Kidney (tissue), 14 donors: Measurements from ENCODE around the gene LEAP2. TPM values are rescaled to one million over a fixed set of nuclear protein-coding genes. Genes with fewer than 3 reads are reported as not detected.

Experiments
- DNase-seq, 5 donors: peaks; one replicate each; pipeline ENCODE4 v3.0.0-alpha.2; 2013 to 2020
- FAIRE-seq: peaks from 2 replicates; lab custom pipeline; 2012; peaks lifted over from hg19 to GRCh38; lab: Jason Lieb, UNC
- H3K27ac ChIP-seq, 2 donors: one replicate each; pipeline ENCODE4 v1.7.0; 2013; ENCODE audit warnings: low read depth in 2 of 2, low read length in 2 of 2, inconsistent platforms in 1 of 2
- H3K27me3 ChIP-seq: one replicate; pipeline ENCODE4 v1.7.1; 2013; ENCODE audit warnings: low read length, inconsistent platforms; ENCODE audit not compliant: control insufficient read depth, insufficient read depth
- H3K36me3 ChIP-seq, 3 donors: one replicate each; pipeline versions ENCODE4 v1.7.0 to v1.7.1; 2013; ENCODE audit warnings: low read length in 3 of 3, control low read depth in 1 of 3, inconsistent platforms in 1 of 3; ENCODE audit not compliant: insufficient read depth in 3 of 3, control insufficient read depth in 2 of 3
- H3K4me1 ChIP-seq, 3 donors: one replicate each; pipeline versions ENCODE4 v1.7.0 to v1.7.1; 2013; ENCODE audit warnings: low read length in 3 of 3, inconsistent platforms in 1 of 3, low read depth in 1 of 3; ENCODE audit not compliant: control insufficient read depth in 2 of 3, insufficient read depth in 2 of 3
- H3K4me3 ChIP-seq, 3 donors: one replicate each; pipeline versions ENCODE4 v1.7.0 to v1.8.1; 2013; ENCODE audit warnings: low read length in 3 of 3, control low read depth in 1 of 3, inconsistent platforms in 1 of 3
- H3K9ac ChIP-seq, 3 donors: one replicate each; pipeline versions ENCODE4 v1.7.0 to v1.7.1; 2013; ENCODE audit warnings: low read length in 3 of 3, control low read depth in 1 of 3, inconsistent platforms in 1 of 3
- H3K9me3 ChIP-seq, 3 donors: one replicate each; pipeline versions ENCODE4 v1.7.0 to v1.7.1; 2013; ENCODE audit warnings: low read length in 3 of 3, control low read depth in 1 of 3, inconsistent platforms in 1 of 3; ENCODE audit not compliant: control insufficient read depth in 2 of 3, insufficient read depth in 1 of 3
- CTCF ChIP-seq: IDR thresholded peaks from 3 replicates; pipeline ENCODE4 v1.5.1; 2012; ENCODE audit warnings: mild to moderate bottlenecking, moderate library complexity, borderline replicate concordance; ENCODE audit not compliant: insufficient read depth; ENCODE audit errors: extremely low read depth
- intact Hi-C: fragments of 100-400 bp; cut with DNase I; formaldehyde crosslinking; loops from one replicate; pipeline ENCODE4 v1.11.1; 2022
- polyA plus RNA-seq: library from polyadenylated mRNA; stranded (reverse); fragments of 350-450 nt; fragmentation: Illumina TruSeq; extraction: RNeasy Lipid Tissue Mini Kit (QIAGEN cat#74804); gene quantifications from one replicate; pipeline ENCODE4 v1.2.3, GENCODE V29; 2014; ENCODE audit warnings: low read depth, low replicate concordance; ENCODE audit not compliant: insufficient read depth
- total RNA-seq: library from RNA; stranded (reverse); fragmentation: NEBNext Ultra II Directional; extraction: Animal tissue kit (Norgen Biotek cat#: 25700); gene quantifications from one replicate; pipeline ENCODE4 v1.2.1, GENCODE V29; 2021
- donor health status: control.
- donor health status: control.
- donor health status: control.
- donor health status: control.
- donor health status: control.
- donor health status: DM: yes; HTN: yes; CAD: no.
- donor health status: Normal renal cell carcinoma (clear cell type).

Gene LEAP2
- total and polyA plus RNA-seq, 2 donors from 2014 or later, result 1.5 to 6.9 TPM

GRCh38 chr5:132901730-132902129 lies 28.3 kb downstream of the LEAP2 start:
- H3K27ac ChIP-seq, result no peak overlapping the region
- intact Hi-C loops, result no loop called here
- peaks cover 2 to 22% (median 14%) of the 10 kb centered on the region in 3 donors for H3K36me3 ChIP-seq
- no peak for TF ChIP-seq CTCF
- FAIRE-seq, result no peak
- no peaks in the 10 kb centered on the region for H3K4me1 ChIP-seq
- no peaks in the 10 kb centered on the region for H3K9me3 ChIP-seq
- H3K9ac ChIP-seq, result no peak overlapping the region
- peak in 1 of 5 donors; percentile 7 for DNase-seq
- H3K4me3 ChIP-seq, result no peak overlapping the region
- H3K27me3 ChIP-seq, result no peaks in the 10 kb centered on the region

- DNase-seq (no peak), FAIRE-seq (no peak)
- H3K4me1 ChIP-seq, result no peaks in the 10 kb centered on the region
- no peaks in the 10 kb centered on the region for H3K27me3 ChIP-seq
- intact Hi-C loops, result no loop called here
- no peaks in the 10 kb centered on the region for H3K9me3 ChIP-seq
- no peak overlapping the region for H3K27ac ChIP-seq
- H3K36me3 ChIP-seq, result peaks cover 0 to 13% (median 2%) of the 10 kb centered on the region in 3 donors
- TF ChIP-seq CTCF, result no peak
- no peak overlapping the region for H3K9ac ChIP-seq
- H3K4me3 ChIP-seq, result no peak overlapping the region
These were observed 32.5 kb downstream of the LEAP2 start for GRCh38 chr5:132905938-132906337.

GRCh38 chr5:132907161-132907560 lies 33.7 kb downstream of the LEAP2 start:
- FAIRE-seq (no peak), DNase-seq (no peak)
- H3K36me3 ChIP-seq, result peaks cover 0 to 13% (median 0%) of the 10 kb centered on the region in 3 donors
- no peak for TF ChIP-seq CTCF
- intact Hi-C loops, result no loop called here
- no peak overlapping the region for H3K9ac ChIP-seq
- no peak overlapping the region for H3K4me3 ChIP-seq
- no peaks in the 10 kb centered on the region for H3K4me1 ChIP-seq
- H3K27ac ChIP-seq, result no peak overlapping the region
- H3K9me3 ChIP-seq, result no peaks in the 10 kb centered on the region
- H3K27me3 ChIP-seq, result no peaks in the 10 kb centered on the region

- Histone ChIP-seq H3K9me3 (no peaks in the 10 kb centered on the region), H3K27ac (no peak overlapping the region), H3K27me3 (no peaks in the 10 kb centered on the region), H3K36me3 (peaks cover 0 to 10% (median 0%) of the 10 kb centered on the region in 3 donors), H3K4me3 (no peak overlapping the region), H3K9ac (no peak overlapping the region), H3K4me1 (no peaks in the 10 kb centered on the region)
- intact Hi-C loops, result no loop called here
- no peak for FAIRE-seq
- no peak for DNase-seq
- no peak for TF ChIP-seq CTCF
These were observed 36.2 kb downstream of the LEAP2 start for GRCh38 chr5:132909702-132910101.
